Fibroblast of lung (primary cell): Measurements from ENCODE around the gene FNIP1. TPM values are rescaled to one million over a fixed set of nuclear protein-coding genes. Genes with fewer than 3 reads are reported as not detected.

Experiments
- DNase-seq, 2 donors: peaks; one replicate each; pipeline versions ENCODE4 v3.0.0 to v3.0.0-alpha.2; 2010; ENCODE audit warnings: low read depth in 2 of 2
- H2AFZ ChIP-seq: 2 replicates; pipeline ENCODE4 v1.5.1; 2012; ENCODE audit warnings: low read length, control low read depth, inconsistent platforms
- H3K27ac ChIP-seq: 2 replicates; pipeline ENCODE4 v1.5.1; 2011; ENCODE audit warnings: low read length, control low read depth; ENCODE audit not compliant: insufficient read depth
- H3K27me3 ChIP-seq: 2 replicates; pipeline ENCODE4 v1.5.1; 2011; ENCODE audit warnings: mild to moderate bottlenecking, low read length; ENCODE audit not compliant: control insufficient read depth, insufficient read depth
- H3K36me3 ChIP-seq: 2 replicates; pipeline ENCODE4 v1.5.1; 2011; ENCODE audit warnings: low read length; ENCODE audit not compliant: control insufficient read depth, insufficient read depth
- H3K4me1 ChIP-seq: 2 replicates; pipeline ENCODE4 v1.5.1; 2011; ENCODE audit warnings: low read length; ENCODE audit not compliant: control insufficient read depth, insufficient read depth; ENCODE audit errors: extremely low read depth
- H3K4me2 ChIP-seq: 2 replicates; pipeline ENCODE4 v1.5.1; 2011; ENCODE audit warnings: low read length, control low read depth; ENCODE audit not compliant: insufficient read depth; ENCODE audit errors: extremely low read depth
- H3K4me3 ChIP-seq, 4 experiments: fragments of 200-600 bp in 1 of 4; sonication (generic) in 1 of 4; replicated peaks in 1 of 4; 2 replicates each; pipeline ENCODE4 v1.5.1; 2011 to 2016; ENCODE audit warnings: low read length in 4 of 4, low read depth in 3 of 4, mild to moderate bottlenecking in 3 of 4, control low read depth in 2 of 4, inconsistent platforms in 1 of 4, mixed read lengths in 1 of 4; ENCODE audit not compliant: insufficient read depth in 1 of 4; ENCODE audit errors: control extremely low read depth in 1 of 4
- H3K79me2 ChIP-seq: 2 replicates; pipeline ENCODE4 v1.5.1; 2012; ENCODE audit warnings: mild to moderate bottlenecking, low read length, inconsistent platforms; ENCODE audit not compliant: control insufficient read depth, insufficient read depth
- H3K9ac ChIP-seq: 2 replicates; pipeline ENCODE4 v1.5.1; 2011; ENCODE audit warnings: mild to moderate bottlenecking, low read length, control low read depth; ENCODE audit not compliant: insufficient read depth
- H3K9me3 ChIP-seq: 2 replicates; pipeline ENCODE4 v1.5.1; 2012; ENCODE audit warnings: low read depth, low read length; ENCODE audit not compliant: control insufficient read depth, insufficient read depth
- H4K20me1 ChIP-seq: 2 replicates; pipeline ENCODE4 v1.5.1; 2011; ENCODE audit warnings: low read length; ENCODE audit not compliant: control insufficient read depth, insufficient read depth; ENCODE audit errors: extremely low read depth
- EZH2 ChIP-seq: IDR thresholded peaks from 2 replicates; pipeline ENCODE4 v1.5.1; 2012; ENCODE audit warnings: low read length, control low read depth, mild to moderate bottlenecking; ENCODE audit errors: missing control alignments
- polyA plus RNA-seq, 2 donors: library from polyadenylated mRNA; depleted of rRNA in 1 of 2; stranded (reverse) in 1 of 2; unstranded in 1 of 2; fragments of >200 nt; gene quantifications; 2 replicates each; pipeline ENCODE4 v1.2.1, GENCODE V29; 2011 to 2012; ENCODE audit warnings: missing spikeins in 1 of 2
- total RNA-seq: library from RNA; depleted of rRNA; stranded (reverse); fragments of >200 nt; gene quantifications from 2 replicates; pipeline ENCODE4 v1.2.1, GENCODE V29; 2014
- TF ChIP-seq, protein P1 (sequence below), 2 donors: IDR thresholded peaks in 1 of 2; conservative IDR thresholded peaks in 1 of 2; 1 replicate in 1 of 2; 2 replicates in 1 of 2; pipeline ENCODE4 v1.5.1; 2011 to 2012; ENCODE audit warnings: low read length in 2 of 2, control low read depth in 1 of 2, inconsistent platforms in 1 of 2, low read depth in 1 of 2, mild to moderate bottlenecking in 1 of 2

FNIP1 gene
- total and polyA plus RNA-seq, 2 donors (not counting 1 experiment from before 2014, with no cell fraction given) = 36.4 to 97.8 TPM

DNA sequence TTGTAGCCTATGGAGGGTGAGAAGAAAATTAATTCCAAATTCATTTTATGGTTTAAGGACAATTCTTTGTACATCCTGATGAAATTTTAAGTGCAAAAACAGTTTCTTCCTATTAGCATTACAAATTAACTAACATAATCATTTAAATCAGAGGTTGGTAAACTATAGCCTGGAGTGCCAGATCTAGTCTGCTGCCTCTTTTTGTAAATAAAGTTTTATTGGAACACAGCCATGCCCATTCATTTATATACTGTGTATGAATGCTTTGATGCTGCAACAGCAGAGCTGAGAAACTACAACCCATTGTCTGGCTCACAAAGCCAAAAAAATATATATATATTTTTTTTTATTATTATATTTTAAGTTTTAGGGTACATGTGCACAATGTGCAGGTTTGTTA is 80.2 kb downstream of the FNIP1 start:
- H3K9ac ChIP-seq = no peak overlapping the region
- H3K4me3 ChIP-seq = no peak overlapping the region
- no peak for DNase-seq
- H2AFZ ChIP-seq = no peak overlapping the region
- no peaks in the 10 kb centered on the region for H4K20me1 ChIP-seq
- no peak overlapping the region for H3K27ac ChIP-seq
- TF ChIP-seq, protein P1, sequence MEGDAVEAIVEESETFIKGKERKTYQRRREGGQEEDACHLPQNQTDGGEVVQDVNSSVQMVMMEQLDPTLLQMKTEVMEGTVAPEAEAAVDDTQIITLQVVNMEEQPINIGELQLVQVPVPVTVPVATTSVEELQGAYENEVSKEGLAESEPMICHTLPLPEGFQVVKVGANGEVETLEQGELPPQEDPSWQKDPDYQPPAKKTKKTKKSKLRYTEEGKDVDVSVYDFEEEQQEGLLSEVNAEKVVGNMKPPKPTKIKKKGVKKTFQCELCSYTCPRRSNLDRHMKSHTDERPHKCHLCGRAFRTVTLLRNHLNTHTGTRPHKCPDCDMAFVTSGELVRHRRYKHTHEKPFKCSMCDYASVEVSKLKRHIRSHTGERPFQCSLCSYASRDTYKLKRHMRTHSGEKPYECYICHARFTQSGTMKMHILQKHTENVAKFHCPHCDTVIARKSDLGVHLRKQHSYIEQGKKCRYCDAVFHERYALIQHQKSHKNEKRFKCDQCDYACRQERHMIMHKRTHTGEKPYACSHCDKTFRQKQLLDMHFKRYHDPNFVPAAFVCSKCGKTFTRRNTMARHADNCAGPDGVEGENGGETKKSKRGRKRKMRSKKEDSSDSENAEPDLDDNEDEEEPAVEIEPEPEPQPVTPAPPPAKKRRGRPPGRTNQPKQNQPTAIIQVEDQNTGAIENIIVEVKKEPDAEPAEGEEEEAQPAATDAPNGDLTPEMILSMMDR (conservative IDR thresholded peaks at IDR 0.05 in 1 of 2, IDR thresholded peaks at IDR 0.05 in 1 of 2; ENCODE audit: low read depth in 1 of 2, low read length in 2 of 2) = no peak
- no peak for TF ChIP-seq EZH2
- H3K36me3 ChIP-seq = peaks cover 5% of the 10 kb centered on the region
- no peaks in the 10 kb centered on the region for H3K4me1 ChIP-seq
- no peaks in the 10 kb centered on the region for H3K9me3 ChIP-seq
- H3K79me2 ChIP-seq = peaks cover 2% of the 10 kb centered on the region
- H3K4me2 ChIP-seq = no peak overlapping the region
- no peaks in the 10 kb centered on the region for H3K27me3 ChIP-seq

DNA sequence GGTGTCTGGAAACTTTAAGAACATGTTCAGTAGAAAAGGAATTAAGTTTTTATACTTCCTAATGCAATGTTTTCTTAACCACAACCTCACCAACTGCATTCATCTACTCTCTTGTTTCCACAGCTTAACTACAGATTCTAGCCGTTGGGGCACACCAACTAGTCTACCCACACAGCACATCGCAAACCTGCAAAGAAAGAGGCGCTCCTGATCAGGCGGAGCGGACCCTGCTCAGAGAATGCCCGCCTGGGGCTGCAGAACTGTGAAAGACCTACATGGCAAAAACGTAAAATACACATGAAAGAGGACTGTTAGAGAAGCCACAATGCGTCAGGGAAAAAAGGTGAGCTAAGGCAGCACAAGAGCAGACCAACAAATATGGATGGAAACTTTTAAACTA is 86.4 kb downstream of the FNIP1 start:
- Histone ChIP-seq H3K9ac (no peak overlapping the region), H3K27me3 (no peaks in the 10 kb centered on the region), H4K20me1 (no peaks in the 10 kb centered on the region), H2AFZ (no peak overlapping the region), H3K4me2 (no peak overlapping the region), H3K9me3 (no peaks in the 10 kb centered on the region), H3K79me2 (no peaks in the 10 kb centered on the region), H3K36me3 (peaks cover 4% of the 10 kb centered on the region), H3K4me1 (no peaks in the 10 kb centered on the region), H3K4me3 (no peak overlapping the region), H3K27ac (no peak overlapping the region)
- DNase-seq = no peak
- TF ChIP-seq EZH2 = no peak
- TF ChIP-seq, protein P1 (conservative IDR thresholded peaks at IDR 0.05 in 1 of 2, IDR thresholded peaks at IDR 0.05 in 1 of 2; ENCODE audit: low read depth in 1 of 2, low read length in 2 of 2) = no peak

DNA sequence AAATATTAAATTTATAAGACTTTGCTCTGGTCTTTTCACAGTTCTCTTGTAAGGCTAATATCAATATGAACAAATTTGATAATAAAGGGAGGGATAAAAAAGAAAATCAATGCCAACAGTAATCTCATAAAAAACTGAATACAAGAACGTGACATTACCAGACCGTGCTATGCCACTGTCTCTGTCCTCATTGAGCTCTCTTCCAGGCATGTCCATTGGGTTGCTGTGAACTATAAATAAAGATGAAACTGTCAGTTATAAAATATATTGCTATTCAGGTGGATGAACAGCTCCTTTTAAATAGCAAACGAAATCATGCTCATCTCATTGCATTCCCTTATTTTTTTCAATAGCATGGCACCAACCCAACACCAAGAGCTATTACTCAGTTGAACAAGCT is 87.8 kb downstream of the FNIP1 start:
- Histone ChIP-seq H3K4me2 (no peak overlapping the region), H3K9ac (no peak overlapping the region), H3K4me3 (no peak overlapping the region), H3K9me3 (no peaks in the 10 kb centered on the region), H2AFZ (no peak overlapping the region), H3K27me3 (no peaks in the 10 kb centered on the region), H3K4me1 (no peaks in the 10 kb centered on the region), H4K20me1 (no peaks in the 10 kb centered on the region), H3K79me2 (no peaks in the 10 kb centered on the region), H3K27ac (no peak overlapping the region), H3K36me3 (peaks cover 4% of the 10 kb centered on the region)
- TF ChIP-seq, protein P1 (conservative IDR thresholded peaks at IDR 0.05 in 1 of 2, IDR thresholded peaks at IDR 0.05 in 1 of 2; ENCODE audit: low read depth in 1 of 2, low read length in 2 of 2) = no peak
- no peak for TF ChIP-seq EZH2
- no peak for DNase-seq
